Measurements from ENCODE around the gene ALX3.

ALX3 gene

DNA sequence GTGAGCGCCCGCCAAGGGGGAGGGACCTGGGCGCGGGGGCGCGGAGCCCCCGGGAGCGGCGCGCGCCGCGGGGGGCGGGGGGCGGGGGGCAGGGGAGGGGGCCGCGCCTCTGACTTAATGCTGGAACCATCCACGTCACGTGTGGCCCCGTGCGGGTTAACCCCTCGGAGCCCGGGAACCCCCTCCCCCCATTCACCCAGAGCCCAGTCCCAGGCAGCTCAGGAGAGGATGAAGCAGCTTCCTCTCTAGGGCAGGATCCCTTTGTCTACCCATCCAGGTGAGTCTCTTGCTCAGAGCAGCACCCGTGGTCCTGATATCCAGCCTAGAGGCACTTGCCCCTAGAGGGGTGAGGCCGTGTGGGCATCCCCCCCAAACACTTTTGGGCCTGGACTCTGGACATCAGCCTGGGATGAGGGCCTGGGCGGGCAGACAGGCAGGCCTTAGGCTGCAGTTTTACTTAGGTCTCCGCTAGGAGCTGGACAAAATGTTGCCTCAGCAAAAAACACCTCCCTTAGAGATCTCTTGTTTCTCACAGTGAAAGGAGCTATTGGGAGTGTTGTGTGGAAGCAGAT is at the start of gene ALX3:
Gene ALX3 (minus strand): TSS at position 2 of the 572 bp plus-strand sequence. CDS start 60 bp downstream, outside the sequence.
- FAIRE-seq (no peak), DNase-seq (ENCODE audit: insufficient read length, low spot score) (no peak)
- TF ChIP-seq, protein P1, sequence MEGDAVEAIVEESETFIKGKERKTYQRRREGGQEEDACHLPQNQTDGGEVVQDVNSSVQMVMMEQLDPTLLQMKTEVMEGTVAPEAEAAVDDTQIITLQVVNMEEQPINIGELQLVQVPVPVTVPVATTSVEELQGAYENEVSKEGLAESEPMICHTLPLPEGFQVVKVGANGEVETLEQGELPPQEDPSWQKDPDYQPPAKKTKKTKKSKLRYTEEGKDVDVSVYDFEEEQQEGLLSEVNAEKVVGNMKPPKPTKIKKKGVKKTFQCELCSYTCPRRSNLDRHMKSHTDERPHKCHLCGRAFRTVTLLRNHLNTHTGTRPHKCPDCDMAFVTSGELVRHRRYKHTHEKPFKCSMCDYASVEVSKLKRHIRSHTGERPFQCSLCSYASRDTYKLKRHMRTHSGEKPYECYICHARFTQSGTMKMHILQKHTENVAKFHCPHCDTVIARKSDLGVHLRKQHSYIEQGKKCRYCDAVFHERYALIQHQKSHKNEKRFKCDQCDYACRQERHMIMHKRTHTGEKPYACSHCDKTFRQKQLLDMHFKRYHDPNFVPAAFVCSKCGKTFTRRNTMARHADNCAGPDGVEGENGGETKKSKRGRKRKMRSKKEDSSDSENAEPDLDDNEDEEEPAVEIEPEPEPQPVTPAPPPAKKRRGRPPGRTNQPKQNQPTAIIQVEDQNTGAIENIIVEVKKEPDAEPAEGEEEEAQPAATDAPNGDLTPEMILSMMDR (IDR thresholded peaks at IDR 0.05; ENCODE audit: insufficient read depth, missing control alignments) = no peak

- DNase-seq (ENCODE audit: insufficient read length, low spot score) = no peak
- TF ChIP-seq, protein P1 (IDR thresholded peaks at IDR 0.05; ENCODE audit: insufficient read depth, missing control alignments) = no peak
- no peak for FAIRE-seq
These were observed 49.4 kb upstream of the ALX3 start for GRCh38 chr1:110119843-110120242.

DNA sequence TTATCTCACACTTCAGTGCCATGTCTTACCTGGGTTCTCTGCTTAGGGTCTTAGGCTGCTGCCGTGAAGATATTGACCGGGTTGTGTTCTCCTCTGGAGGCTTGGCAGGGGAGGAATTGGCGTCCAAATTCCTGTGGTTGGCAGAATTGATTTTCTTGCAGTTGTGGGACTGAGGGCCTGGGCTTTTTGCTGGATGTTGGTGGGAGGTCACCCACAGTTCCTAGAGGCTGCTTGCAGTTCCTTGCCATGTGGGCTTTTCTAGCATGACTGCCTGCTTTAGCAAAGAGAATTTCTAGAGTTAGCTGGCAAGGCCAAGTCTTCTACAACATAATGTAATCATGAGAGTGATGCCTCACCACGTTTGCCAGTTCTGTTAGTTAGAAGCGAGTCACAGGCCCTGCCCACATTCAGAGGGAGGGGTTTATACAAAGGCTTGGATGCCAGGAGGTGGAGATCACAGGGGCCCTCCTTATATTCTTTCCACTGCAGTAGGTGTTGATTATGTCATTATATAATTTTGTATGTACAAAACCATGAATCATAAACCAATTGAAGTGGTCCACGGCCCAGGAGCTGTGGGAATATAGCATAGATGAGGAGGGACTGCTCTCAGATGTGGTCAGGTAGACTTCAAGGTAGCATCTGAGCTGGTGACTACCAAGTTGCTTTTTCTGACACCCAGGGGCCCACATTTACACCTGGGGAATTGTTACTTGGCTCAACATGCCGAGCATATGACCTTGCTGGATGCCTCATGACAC is 48.3 kb upstream of the ALX3 start:
- FAIRE-seq (no peak), DNase-seq (ENCODE audit: insufficient read length, low spot score) (no peak)

GRCh38 chr1:110114784-110115183 is 44.3 kb upstream of the ALX3 start:
- no peak for FAIRE-seq
- TF ChIP-seq, protein P1 (IDR thresholded peaks at IDR 0.05; ENCODE audit: insufficient read depth, missing control alignments) = no peak
- DNase-seq (ENCODE audit: insufficient read length, low spot score) = no peak

More for the DNA sequence above, 48.3 kb upstream of the ALX3 start:
- TF ChIP-seq, protein P1 (IDR thresholded peaks at IDR 0.05; ENCODE audit: insufficient read depth, missing control alignments) = no peak

DNA sequence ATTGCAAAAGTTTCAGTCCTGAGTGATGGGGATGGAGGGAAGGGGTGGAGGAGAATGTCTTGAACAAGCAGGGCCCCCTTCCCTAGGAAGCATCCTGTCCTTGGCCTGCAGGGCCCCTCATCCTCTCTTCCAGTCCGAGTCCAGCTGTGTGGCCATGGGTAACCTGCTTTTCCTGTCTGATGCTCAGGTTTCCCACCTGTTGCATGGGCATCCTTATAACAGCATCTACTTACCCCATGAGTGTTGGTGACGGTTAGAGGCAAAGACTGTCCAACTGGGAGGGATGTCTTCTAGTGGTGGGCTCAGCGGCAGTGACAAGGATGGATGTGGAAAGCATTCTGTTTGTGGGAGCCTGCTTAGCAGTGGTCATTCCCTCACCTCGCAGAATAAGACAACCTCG is 43.7 kb upstream of the ALX3 start:
- no peak for FAIRE-seq
- TF ChIP-seq, protein P1 (IDR thresholded peaks at IDR 0.05; ENCODE audit: insufficient read depth, missing control alignments) = no peak
- no peak for DNase-seq (ENCODE audit: insufficient read length, low spot score)

GRCh38 chr1:110113551-110113950 is 43.1 kb upstream of the ALX3 start:
- DNase-seq (ENCODE audit: insufficient read length, low spot score) = no peak
- TF ChIP-seq, protein P1 (IDR thresholded peaks at IDR 0.05; ENCODE audit: insufficient read depth, missing control alignments) = no peak
- no peak for FAIRE-seq

GRCh38 chr1:110112656-110113055 is 42.2 kb upstream of the ALX3 start:
- TF ChIP-seq, protein P1 (IDR thresholded peaks at IDR 0.05; ENCODE audit: insufficient read depth, missing control alignments) = no peak
- DNase-seq (ENCODE audit: insufficient read length, low spot score) = no peak

More at GRCh38 chr1:110112656-110113055, 42.2 kb upstream of the ALX3 start:
- FAIRE-seq = no peak

Data from D721Med (cell line).